ENCODE data around the gene STARD8. TPM values are rescaled to one million over a fixed set of nuclear protein-coding genes. Genes with fewer than 3 reads are reported as not detected.

Gene STARD8
- total RNA-seq, 1 experiment from 2014 or later: 0.45 TPM

DNA sequence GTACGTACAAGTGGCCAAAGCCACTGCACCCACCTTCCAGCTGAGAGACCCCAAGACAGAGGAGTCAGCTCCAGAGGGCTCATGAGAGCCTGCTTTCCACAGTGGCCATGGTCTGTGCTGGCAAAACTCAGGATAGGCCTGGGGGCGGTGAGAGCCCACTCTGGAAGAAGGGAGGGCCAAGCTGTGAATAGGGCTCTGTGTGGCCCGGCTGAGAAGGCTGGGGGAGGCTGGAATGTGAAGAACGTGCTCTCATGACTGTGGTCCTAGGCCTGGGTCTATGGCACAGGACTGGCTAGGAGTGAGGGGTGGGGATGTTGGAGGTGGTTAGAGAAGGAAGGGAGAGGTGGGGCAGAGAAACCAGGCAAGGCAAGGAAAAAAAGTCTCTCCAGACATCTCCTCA lies 13.3 kb downstream of the STARD8 start:
- Mint-ChIP-seq H3K9me3 (ENCODE audit: low read depth, unreplicated experiment) (no peaks in the 10 kb centered on the region), H3K4me1 (ENCODE audit: low read depth, unreplicated experiment) (no peaks in the 10 kb centered on the region), H3K4me3 (ENCODE audit: low read depth, unreplicated experiment) (no peak overlapping the region), H3K36me3 (ENCODE audit: insufficient read depth, unreplicated experiment) (no peaks in the 10 kb centered on the region), H3K27ac (ENCODE audit: unreplicated experiment) (no peak overlapping the region), H3K27me3 (ENCODE audit: unreplicated experiment) (peaks cover 36% of the 10 kb centered on the region)
- intact Hi-C loops (cut with micrococcal nuclease; ENCODE audit: unreplicated experiment): no loop called here
- no TSS peak for BruUV-seq (replicated peaks)
- TF ChIP-seq, protein P1, sequence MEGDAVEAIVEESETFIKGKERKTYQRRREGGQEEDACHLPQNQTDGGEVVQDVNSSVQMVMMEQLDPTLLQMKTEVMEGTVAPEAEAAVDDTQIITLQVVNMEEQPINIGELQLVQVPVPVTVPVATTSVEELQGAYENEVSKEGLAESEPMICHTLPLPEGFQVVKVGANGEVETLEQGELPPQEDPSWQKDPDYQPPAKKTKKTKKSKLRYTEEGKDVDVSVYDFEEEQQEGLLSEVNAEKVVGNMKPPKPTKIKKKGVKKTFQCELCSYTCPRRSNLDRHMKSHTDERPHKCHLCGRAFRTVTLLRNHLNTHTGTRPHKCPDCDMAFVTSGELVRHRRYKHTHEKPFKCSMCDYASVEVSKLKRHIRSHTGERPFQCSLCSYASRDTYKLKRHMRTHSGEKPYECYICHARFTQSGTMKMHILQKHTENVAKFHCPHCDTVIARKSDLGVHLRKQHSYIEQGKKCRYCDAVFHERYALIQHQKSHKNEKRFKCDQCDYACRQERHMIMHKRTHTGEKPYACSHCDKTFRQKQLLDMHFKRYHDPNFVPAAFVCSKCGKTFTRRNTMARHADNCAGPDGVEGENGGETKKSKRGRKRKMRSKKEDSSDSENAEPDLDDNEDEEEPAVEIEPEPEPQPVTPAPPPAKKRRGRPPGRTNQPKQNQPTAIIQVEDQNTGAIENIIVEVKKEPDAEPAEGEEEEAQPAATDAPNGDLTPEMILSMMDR (IDR thresholded peaks at IDR 0.05; ENCODE audit: unreplicated experiment): no peak
- CTCF ChIA-PET: interaction anchor here (0.6 kb wide), 1 partner anchor 14 kb away, joined by 7 read pairs; no protein-coding TSS in a partner anchor
- DNase-seq: no peak

DNA sequence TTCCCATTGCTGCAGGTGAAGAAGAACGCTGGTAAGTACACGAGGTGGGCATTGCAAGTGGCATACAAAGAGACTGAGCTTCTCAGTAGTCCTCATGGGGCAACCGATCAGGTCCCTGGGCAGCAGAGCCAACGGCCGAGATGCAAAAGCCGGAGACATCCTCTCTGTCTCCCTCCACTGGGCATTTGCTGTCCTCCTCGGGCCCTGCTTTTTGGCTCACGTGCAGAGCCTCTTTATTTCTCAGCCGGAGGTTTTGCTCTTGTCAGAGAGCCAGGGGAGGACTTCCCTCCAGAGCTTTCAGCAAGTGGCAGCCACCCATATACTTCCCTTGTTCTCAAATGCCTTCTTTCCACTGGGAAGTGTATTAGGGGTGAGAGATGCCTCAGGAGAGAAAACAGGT lies 18.0 kb downstream of the STARD8 start:
- Mint-ChIP-seq H3K4me1 (ENCODE audit: low read depth, unreplicated experiment) (no peaks in the 10 kb centered on the region), H3K27ac (ENCODE audit: unreplicated experiment) (no peak overlapping the region), H3K4me3 (ENCODE audit: low read depth, unreplicated experiment) (no peak overlapping the region), H3K9me3 (ENCODE audit: low read depth, unreplicated experiment) (no peaks in the 10 kb centered on the region), H3K27me3 (ENCODE audit: unreplicated experiment) (peaks cover 68% of the 10 kb centered on the region), H3K36me3 (ENCODE audit: insufficient read depth, unreplicated experiment) (no peaks in the 10 kb centered on the region)
- TF ChIP-seq, protein P1 (IDR thresholded peaks at IDR 0.05; ENCODE audit: unreplicated experiment): no peak
- CTCF ChIA-PET: no interaction called here
- intact Hi-C loops (cut with micrococcal nuclease; ENCODE audit: unreplicated experiment): no loop called here
- no peak for DNase-seq
- no TSS peak for BruUV-seq (replicated peaks)

DNA sequence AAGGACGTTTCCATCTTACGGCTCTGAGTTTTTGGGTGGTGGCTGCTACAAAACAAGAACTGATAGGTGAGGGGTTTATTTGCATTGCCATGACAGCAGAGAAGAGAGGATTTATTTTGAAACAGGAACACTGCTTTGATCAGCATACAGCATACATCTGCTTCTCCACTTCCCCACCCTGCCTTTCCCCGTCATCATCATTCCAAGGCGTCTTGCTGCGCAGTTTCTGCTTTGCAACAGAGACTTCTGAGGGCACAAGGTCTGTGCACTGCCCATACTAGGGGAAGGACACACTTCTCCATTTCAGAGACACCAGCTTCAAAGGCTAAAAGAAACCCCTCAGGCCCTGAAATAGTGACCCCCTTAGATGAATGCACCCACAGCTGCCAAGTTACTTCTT lies 19.1 kb downstream of the STARD8 start:
- CTCF ChIA-PET: no interaction called here
- no peak overlapping the region for H3K4me3 Mint-ChIP-seq (ENCODE audit: low read depth, unreplicated experiment)
- no peak overlapping the region for H3K27ac Mint-ChIP-seq (ENCODE audit: unreplicated experiment)
- no peak for DNase-seq
- BruUV-seq (replicated peaks): no TSS peak
- TF ChIP-seq, protein P1 (IDR thresholded peaks at IDR 0.05; ENCODE audit: unreplicated experiment): no peak
- H3K36me3 Mint-ChIP-seq (ENCODE audit: insufficient read depth, unreplicated experiment): no peaks in the 10 kb centered on the region
- intact Hi-C loops (cut with micrococcal nuclease; ENCODE audit: unreplicated experiment): no loop called here
- peaks cover 3% of the 10 kb centered on the region for H3K9me3 Mint-ChIP-seq (ENCODE audit: low read depth, unreplicated experiment)
- no peaks in the 10 kb centered on the region for H3K4me1 Mint-ChIP-seq (ENCODE audit: low read depth, unreplicated experiment)
- peaks cover 72% of the 10 kb centered on the region for H3K27me3 Mint-ChIP-seq (ENCODE audit: unreplicated experiment)

DNA sequence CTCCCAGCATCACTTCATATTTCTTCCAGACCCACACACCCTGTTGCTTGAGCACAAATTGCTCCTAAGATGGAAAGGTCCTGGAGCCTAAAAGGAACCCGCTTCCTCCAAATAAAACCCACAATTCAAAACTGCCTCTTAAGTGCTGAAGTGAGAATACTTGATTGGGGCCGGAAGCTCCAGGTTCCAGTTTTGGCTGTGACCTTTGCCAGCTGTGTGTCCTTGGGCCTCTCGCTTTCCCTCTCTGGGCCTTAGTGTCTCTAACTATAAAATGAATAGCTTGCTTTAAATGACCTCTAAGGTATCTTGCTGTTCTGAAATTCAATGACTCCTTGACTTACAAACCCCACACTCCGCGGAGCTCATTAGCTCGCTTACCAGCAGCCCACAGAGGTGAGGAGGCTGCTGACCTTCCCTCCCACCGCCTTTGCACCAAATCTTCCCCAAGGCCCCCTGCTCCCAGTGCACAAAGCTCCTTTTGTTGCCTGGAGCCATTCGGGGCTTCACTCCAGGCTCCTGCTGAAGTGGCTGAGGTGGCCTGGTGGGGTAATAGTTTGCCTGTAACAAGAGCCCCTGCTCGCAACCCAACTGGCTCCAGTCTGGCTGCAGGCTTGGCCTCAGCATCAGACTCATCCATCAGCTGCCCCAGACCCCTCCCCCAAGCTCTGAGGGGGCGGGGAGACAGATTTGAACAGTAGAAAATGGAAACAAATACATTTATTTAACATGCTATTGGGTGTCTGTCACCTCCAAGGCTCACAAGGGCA lies 21.8 kb downstream of the STARD8 start:
- no peak overlapping the region for H3K27ac Mint-ChIP-seq (ENCODE audit: unreplicated experiment)
- no peaks in the 10 kb centered on the region for H3K4me1 Mint-ChIP-seq (ENCODE audit: low read depth, unreplicated experiment)
- H3K27me3 Mint-ChIP-seq (ENCODE audit: unreplicated experiment): peaks cover 50% of the 10 kb centered on the region
- CTCF ChIA-PET: no interaction called here
- no peak overlapping the region for H3K4me3 Mint-ChIP-seq (ENCODE audit: low read depth, unreplicated experiment)
- TF ChIP-seq, protein P1 (IDR thresholded peaks at IDR 0.05; ENCODE audit: unreplicated experiment): no peak
- no peaks in the 10 kb centered on the region for H3K36me3 Mint-ChIP-seq (ENCODE audit: insufficient read depth, unreplicated experiment)
- BruUV-seq (replicated peaks): no TSS peak
- no peak for DNase-seq
- peaks cover 3% of the 10 kb centered on the region for H3K9me3 Mint-ChIP-seq (ENCODE audit: low read depth, unreplicated experiment)
- intact Hi-C loops (cut with micrococcal nuclease; ENCODE audit: unreplicated experiment): no loop called here
